Measurements from ENCODE around the gene PTPRK. TPM values are rescaled to one million over a fixed set of nuclear protein-coding genes. Genes with fewer than 3 reads are reported as not detected.

Gene PTPRK
- total and polyA plus RNA-seq, 2 donors (not counting 1 experiment from before 2014, with no cell fraction given): 16.2 to 18.7 TPM

- Histone ChIP-seq H3K4me1 (ENCODE audit: control insufficient read depth in 2 of 2, insufficient read depth in 2 of 2, low read length in 2 of 2) (no peaks in the 10 kb centered on the region), H3K27ac (ENCODE audit: low read length in 2 of 2) (no peak overlapping the region), H2AFZ (ENCODE audit: insufficient read depth, low read depth, low read length, poor library complexity, severe bottlenecking) (no peak overlapping the region), H3K4me2 (replicated peaks; ENCODE audit: low read depth, low read length, poor library complexity, severe bottlenecking) (no peak overlapping the region), H3K79me2 (ENCODE audit: control insufficient read depth, insufficient read depth, low read length) (no peaks in the 10 kb centered on the region), H3K4me3 (ENCODE audit: control extremely low read depth in 1 of 5, extremely low read depth in 1 of 5, insufficient read depth in 1 of 5, low read depth in 2 of 5, low read length in 4 of 5) (no peak overlapping the region), H3K9ac (ENCODE audit: low read length) (no peak overlapping the region), H4K20me1 (ENCODE audit: control insufficient read depth, insufficient read depth, low read length, poor library complexity, severe bottlenecking) (no peaks in the 10 kb centered on the region), H3K9me3 (ENCODE audit: control extremely low read depth in 1 of 3, control insufficient read depth in 2 of 3, insufficient read depth in 1 of 3, low read length in 2 of 3) (no peaks in the 10 kb centered on the region), H3K36me3 (replicated peaks in 1 of 2; ENCODE audit: control extremely low read depth in 1 of 2, control insufficient read depth in 1 of 2, extremely low read depth in 1 of 2, insufficient read depth in 2 of 2, low read length in 1 of 2) (peaks cover 0 to 1% of the 10 kb centered on the region in 2 experiments), H3K27me3 (replicated peaks in 1 of 4; ENCODE audit: control extremely low read depth in 1 of 4, control insufficient read depth in 3 of 4, insufficient read depth in 4 of 4, low read length in 3 of 4) (no peaks in the 10 kb centered on the region)
- TF ChIP-seq CTCF (IDR thresholded peaks at IDR 0.05) (no peak), EZH2 (IDR thresholded peaks at IDR 0.05; ENCODE audit: borderline replicate concordance, insufficient read depth, low read depth, low read length, poor library complexity, severe bottlenecking) (no peak)
- no peak for ATAC-seq (ENCODE audit: low read depth)
- Mint-ChIP-seq H3K27me3 (no peaks in the 10 kb centered on the region), H3K4me3 (no peak overlapping the region), H3K27ac (no peak overlapping the region), H3K4me1 (no peaks in the 10 kb centered on the region), H3K9me3 (ENCODE audit: insufficient read depth) (no peaks in the 10 kb centered on the region)
- intact Hi-C loops (cut with micrococcal nuclease): no loop called here
- no peak for DNase-seq
- CTCF ChIA-PET: no interaction called here
- POLR2A ChIA-PET: no interaction called here
Measured at GRCh38 chr6:128017288-128017687, 503.1 kb downstream of the PTPRK start.

- WGBS (ENCODE audit: insufficient coverage): no CpG with 5 or more reads among the region's 1 CpG
- Mint-ChIP-seq H3K27ac (no peak overlapping the region), H3K4me1 (no peaks in the 10 kb centered on the region), H3K27me3 (no peaks in the 10 kb centered on the region), H3K4me3 (no peak overlapping the region), H3K9me3 (ENCODE audit: insufficient read depth) (no peaks in the 10 kb centered on the region)
- Histone ChIP-seq H3K9ac (ENCODE audit: low read length) (no peak overlapping the region), H3K4me2 (replicated peaks; ENCODE audit: low read depth, low read length, poor library complexity, severe bottlenecking) (no peak overlapping the region), H4K20me1 (ENCODE audit: control insufficient read depth, insufficient read depth, low read length, poor library complexity, severe bottlenecking) (no peaks in the 10 kb centered on the region), H3K4me3 (ENCODE audit: control extremely low read depth in 1 of 5, extremely low read depth in 1 of 5, insufficient read depth in 1 of 5, low read depth in 2 of 5, low read length in 4 of 5) (no peak overlapping the region), H3K79me2 (ENCODE audit: control insufficient read depth, insufficient read depth, low read length) (no peaks in the 10 kb centered on the region), H2AFZ (ENCODE audit: insufficient read depth, low read depth, low read length, poor library complexity, severe bottlenecking) (no peak overlapping the region), H3K36me3 (replicated peaks in 1 of 2; ENCODE audit: control extremely low read depth in 1 of 2, control insufficient read depth in 1 of 2, extremely low read depth in 1 of 2, insufficient read depth in 2 of 2, low read length in 1 of 2) (peaks cover 0 to 3% of the 10 kb centered on the region in 2 experiments), H3K4me1 (ENCODE audit: control insufficient read depth in 2 of 2, insufficient read depth in 2 of 2, low read length in 2 of 2) (no peaks in the 10 kb centered on the region), H3K27me3 (replicated peaks in 1 of 4; ENCODE audit: control extremely low read depth in 1 of 4, control insufficient read depth in 3 of 4, insufficient read depth in 4 of 4, low read length in 3 of 4) (no peaks in the 10 kb centered on the region), H3K27ac (ENCODE audit: low read length in 2 of 2) (no peak overlapping the region), H3K9me3 (ENCODE audit: control extremely low read depth in 1 of 3, control insufficient read depth in 2 of 3, insufficient read depth in 1 of 3, low read length in 2 of 3) (no peaks in the 10 kb centered on the region)
- intact Hi-C loops (cut with micrococcal nuclease): no loop called here
- DNase-seq (no peak), ATAC-seq (ENCODE audit: low read depth) (no peak)
- ChIA-PET CTCF (no interaction called here), POLR2A (no interaction called here)
- no peak for TF ChIP-seq EZH2 (IDR thresholded peaks at IDR 0.05; ENCODE audit: borderline replicate concordance, insufficient read depth, low read depth, low read length, poor library complexity, severe bottlenecking)
- no peak for TF ChIP-seq CTCF (IDR thresholded peaks at IDR 0.05)
Measured at GRCh38 chr6:128007658-128008057, 512.7 kb downstream of the PTPRK start.
